ENCODE results near the gene SP100.
"Not testable (repeated sequence)": the region's sequence is repeated elsewhere in the genome, so short reads cannot be mapped to it uniquely, and the experiment has no call there.

SP100 gene

GRCh38 chr2:230472621-230473018 lies 56.6 kb downstream of the SP100 start:
- DNase-seq, result no peak

GRCh38 chr2:230473378-230473777 lies 57.4 kb downstream of the SP100 start:
- no peak for DNase-seq

DNA sequence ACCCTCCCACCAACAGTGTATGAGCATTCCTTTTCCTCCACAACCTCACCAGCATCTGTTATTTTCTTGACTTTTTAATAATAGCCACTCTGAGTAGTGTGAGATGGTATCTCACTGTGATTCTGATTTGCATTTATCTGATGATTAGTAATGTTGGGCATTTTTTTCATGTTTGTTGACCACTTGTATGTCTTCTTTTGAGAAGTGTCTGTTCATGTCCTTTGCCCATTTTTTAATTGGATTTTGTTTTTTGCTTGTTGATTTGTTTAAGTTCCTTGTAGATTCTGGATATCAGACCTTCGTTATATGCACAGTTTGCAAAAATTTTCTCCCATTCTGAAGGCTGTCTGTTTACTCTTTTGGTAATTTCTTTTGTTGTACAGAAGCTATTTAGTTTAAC lies 59.1 kb downstream of the SP100 start:
- no peak for DNase-seq

GRCh38 chr2:230485801-230486341 lies 69.9 kb downstream of the SP100 start:
- DNase-seq, result no peak

- not testable (repeated sequence) for DNase-seq
Measured at GRCh38 chr2:230491219-230491618, 75.2 kb downstream of the SP100 start.

GRCh38 chr2:230492107-230492506 lies 76.1 kb downstream of the SP100 start:
- DNase-seq, result no peak

- no peak for DNase-seq
Measured at GRCh38 chr2:230494980-230495379, 79.0 kb downstream of the SP100 start.

DNA sequence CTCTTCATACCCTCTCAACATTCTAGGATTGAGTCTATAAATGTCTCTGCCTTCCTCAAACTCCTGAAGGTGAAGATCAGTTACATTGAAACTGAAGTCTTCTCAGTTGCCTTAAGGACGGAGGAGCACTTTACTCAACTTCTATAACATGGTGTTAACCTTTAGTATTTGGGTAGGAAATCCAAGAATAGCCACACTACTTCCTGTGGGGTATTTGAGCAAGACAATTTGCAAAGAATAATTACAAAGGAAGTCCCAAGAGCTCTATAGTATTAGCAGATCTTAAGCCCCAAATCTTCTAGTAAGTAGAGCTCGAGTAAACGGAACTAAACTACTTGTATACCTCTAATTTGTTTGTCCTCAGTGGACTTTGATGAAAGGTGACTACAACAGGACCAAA lies 80.9 kb downstream of the SP100 start:
- no peak for DNase-seq

DNA sequence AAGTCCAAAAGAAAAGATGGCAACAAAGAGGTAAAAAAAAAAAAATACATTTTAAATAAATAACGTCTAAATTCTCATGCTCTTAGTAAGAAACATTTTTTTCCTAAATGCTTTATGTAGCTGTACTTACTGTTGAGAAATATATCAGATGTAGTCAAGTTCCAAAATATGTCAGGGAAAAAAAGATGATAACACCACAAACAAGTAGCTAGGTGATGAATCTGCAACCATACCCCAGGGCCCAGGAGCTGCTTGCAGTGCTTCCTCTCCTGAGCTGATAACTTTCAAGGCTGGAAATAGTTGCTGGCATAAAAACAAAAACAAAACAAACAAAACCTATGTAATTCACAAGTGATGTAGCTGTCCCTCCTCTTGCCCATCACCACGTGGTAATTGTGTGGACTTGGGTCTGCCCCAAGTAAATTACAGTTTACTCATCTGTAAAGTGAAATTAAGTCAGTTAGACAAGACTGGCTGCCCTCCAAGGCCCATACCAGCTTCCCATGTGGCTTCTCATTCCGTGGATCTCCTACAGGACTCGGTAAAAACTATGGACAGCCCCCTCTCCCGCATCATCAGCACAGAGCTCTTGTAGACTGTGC lies 82.6 kb downstream of the SP100 start:
- no peak for DNase-seq

GRCh38 chr2:230502593-230502992 lies 86.6 kb downstream of the SP100 start:
- no peak for DNase-seq

GRCh38 chr2:230503798-230504197 lies 87.8 kb downstream of the SP100 start:
- DNase-seq, result no peak

DNA sequence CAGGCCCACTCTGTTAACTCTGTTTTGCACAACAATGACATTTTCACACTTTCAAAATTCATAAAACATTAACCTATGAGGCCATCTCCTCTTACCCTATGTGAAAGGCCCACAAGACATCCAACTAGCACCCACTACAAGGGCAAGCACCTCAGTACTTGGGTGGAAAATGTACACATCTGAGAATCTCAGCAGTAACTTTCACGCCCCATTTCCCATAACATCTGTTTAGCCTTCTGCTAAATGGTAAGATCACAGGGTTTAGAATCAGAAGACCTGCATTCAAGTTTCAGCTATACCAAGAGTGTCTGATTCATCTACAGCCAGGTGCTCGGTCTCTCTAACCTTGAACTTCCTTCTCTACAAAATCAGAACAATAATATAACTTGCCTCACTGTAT lies 89.2 kb downstream of the SP100 start:
- no peak for DNase-seq

DNA sequence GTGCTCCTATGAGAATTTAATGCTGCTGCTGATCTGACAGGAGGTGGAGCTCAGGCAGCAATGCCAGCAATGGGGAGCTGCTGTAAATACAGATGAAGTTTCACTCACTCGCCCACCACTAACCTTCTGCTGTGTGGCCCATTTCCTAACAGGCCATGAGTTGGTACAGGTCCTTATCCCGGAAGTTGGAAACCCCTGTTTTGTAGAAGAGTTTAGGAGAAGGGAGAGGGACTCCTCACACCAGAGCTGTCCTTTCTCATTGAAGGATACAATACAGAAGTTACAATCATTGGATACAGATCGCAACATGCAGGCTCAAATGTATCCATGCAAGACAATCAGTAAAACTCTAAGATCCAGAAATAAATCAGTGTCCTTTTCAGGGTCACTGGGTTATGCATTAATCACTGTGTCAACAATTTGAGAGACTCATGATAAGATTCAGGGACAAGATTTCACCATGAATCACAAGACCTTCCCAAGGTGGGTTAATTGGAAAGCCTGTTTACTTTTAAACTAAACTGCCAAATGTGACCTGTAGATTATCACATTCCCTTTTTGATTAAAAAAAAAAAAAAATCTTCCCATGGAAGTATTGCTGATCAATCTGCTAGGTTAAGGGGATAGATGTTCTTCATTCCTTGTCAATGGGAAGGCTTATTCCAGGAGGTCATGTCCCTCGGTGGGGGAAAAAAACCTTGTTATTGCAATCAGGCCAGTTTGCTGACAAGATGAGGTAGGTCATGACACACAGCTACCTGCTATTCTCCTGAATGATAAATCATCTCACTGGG lies 97.2 kb downstream of the SP100 start:
- DNase-seq, result no peak

DNA sequence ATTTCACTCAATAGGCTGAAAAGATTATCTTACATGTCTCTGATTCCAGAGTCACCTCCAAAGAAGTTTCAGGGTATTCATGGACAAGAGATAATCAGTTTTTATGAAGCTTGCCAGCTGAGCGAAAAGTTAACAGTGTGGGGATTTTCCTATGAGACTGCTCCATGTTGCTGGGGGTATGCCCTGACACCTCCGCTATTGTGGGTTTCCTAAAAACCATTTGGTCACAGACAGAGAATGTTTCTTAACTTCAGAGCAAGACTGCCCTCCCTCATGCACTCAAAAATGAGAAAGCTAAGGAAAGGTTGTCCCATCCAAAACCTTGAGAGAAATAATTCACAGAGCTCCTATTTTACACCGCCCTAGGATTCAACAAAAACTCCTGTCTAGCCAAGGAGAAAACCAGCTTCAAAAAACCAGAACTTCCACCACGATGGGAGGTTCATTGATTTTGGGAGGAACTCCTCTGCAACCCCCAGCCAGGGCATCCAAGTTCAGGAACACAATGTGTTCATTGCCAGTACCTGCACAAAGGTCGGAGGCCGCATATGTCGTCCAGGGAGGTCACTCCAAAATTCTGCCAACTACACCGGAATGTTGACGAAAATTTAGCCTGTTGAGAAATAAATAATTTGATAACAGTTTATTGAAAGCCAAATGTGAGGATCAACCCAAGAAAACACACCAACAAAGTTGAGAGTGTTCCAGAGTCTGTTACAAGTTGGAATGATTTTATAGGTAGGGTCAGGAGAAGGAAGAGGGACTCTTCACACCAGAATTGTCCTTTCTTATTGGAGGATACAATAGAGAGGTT lies 104.3 kb downstream of the SP100 start:
- DNase-seq, result no peak

DNA sequence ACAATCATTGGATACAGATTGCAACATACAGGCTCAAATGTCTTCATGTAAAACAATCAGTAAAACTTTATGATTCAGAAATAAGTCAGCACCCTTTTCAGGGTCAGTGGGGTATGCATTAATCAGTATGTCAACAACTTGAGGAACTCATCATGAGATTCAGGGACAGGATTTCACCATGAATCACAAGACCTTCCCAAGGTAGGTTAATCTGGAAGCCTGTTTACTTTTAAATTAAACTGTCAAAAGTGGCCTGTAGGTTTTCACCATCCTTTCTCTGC lies 104.8 kb downstream of the SP100 start:
- no peak for DNase-seq

DNA sequence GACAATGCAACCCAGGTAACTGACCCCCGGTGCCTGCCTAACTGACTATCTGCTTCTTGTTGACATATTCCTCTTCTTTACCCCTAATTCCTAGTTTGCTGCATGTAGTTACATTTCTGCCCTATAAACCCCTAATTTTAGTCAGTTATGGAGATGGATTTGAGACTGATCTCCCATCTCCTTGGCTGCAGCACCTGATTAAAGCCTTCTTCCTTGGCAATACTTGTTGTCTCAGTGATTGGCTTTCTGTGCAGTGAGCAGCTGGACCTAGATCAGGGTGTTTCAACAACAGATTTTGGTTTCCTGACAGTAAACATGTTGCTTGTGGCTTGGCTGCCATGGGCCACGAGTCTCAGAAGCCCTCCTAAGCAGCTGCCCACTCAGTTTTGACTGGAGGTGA lies 105.4 kb downstream of the SP100 start:
- DNase-seq, result no peak

- DNase-seq, result no peak
Measured at GRCh38 chr2:230525682-230526081, 109.7 kb downstream of the SP100 start.

DNA sequence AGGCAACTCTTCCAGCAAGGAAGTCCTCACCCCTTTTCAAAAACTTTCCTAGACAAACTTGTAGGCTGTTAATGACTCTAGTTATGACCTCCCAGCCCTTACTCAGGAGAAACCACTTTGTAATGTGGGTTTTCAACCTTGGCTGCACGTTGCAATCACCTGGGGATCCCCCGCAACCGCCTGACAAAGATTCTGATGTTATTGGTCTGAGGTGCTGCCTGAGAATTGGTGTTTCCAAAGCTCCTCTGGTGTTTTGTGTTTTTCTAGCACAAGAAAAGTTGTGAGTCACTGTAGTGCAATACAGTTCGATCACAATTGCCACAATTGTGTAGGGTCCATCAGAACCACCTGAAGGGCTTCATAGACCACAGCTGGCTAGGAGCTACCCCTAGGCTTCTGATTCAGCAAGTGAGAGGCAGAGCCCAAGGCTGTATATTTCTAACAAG lies 121.6 kb downstream of the SP100 start:
- no peak for DNase-seq

GRCh38 chr2:230540332-230540731 lies 124.3 kb downstream of the SP100 start:
- DNase-seq, result no peak

- no peak for DNase-seq
Measured at GRCh38 chr2:230541934-230542380, 126.0 kb downstream of the SP100 start.

DNA sequence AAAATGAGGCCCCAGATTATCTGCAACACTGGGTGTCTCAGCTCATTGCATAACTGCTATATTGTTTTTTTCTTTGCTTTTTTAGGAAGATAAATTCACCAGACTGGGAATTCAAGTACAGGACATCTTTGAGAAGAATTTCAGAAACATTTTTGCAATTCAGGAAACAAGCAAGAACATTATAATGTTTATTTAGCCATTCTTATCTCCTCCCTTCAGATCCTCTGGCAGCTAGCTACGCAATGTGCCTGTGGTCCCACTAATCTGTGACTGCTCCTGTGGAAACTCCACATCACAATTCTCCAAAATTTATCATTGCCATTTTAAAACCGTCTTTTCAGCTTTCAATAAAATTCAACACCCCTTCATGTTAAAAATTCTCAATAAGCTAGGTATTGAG lies 126.8 kb downstream of the SP100 start:
- no peak for DNase-seq

DNA sequence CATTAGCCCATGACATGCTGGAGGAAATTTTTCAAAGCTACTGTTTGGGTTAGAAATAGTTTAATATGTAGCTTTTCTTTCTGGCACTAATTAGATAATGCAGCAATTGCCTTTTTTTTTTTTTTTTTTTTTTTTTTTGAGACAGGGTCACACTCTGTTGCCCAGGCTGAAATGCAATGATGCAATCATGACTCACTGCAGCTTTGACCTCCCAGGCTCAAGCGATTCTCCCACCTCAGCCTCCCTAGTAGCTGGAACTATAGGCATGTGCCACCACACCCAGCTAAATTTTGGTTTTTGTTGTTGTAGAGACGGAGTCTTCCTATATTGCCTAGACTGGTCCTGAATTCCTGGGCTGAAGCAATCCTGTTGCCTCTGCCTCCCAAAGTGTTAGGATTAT lies 136.2 kb downstream of the SP100 start:
- no peak for DNase-seq

DNA sequence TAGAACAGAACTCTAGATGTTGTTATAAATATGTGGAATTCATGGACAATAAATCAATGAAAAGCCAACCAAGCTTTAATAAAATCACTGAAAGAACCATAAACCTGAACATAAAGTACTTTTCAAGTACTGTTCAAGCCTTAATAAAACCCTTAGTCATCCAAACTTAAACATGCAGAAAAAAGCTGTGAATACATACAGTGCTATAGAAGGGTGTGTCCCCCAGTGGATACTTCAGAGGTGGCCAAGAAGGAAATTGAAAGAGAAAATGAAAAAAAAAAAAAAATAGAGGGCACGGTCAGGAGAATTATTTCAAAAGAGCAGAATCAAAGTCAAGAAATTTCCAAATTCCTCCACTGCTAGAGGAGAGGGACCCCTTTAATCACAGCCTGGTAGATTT lies 141.1 kb downstream of the SP100 start:
- DNase-seq, result no peak
